Measurements from ENCODE around the gene EDA.

DNA sequence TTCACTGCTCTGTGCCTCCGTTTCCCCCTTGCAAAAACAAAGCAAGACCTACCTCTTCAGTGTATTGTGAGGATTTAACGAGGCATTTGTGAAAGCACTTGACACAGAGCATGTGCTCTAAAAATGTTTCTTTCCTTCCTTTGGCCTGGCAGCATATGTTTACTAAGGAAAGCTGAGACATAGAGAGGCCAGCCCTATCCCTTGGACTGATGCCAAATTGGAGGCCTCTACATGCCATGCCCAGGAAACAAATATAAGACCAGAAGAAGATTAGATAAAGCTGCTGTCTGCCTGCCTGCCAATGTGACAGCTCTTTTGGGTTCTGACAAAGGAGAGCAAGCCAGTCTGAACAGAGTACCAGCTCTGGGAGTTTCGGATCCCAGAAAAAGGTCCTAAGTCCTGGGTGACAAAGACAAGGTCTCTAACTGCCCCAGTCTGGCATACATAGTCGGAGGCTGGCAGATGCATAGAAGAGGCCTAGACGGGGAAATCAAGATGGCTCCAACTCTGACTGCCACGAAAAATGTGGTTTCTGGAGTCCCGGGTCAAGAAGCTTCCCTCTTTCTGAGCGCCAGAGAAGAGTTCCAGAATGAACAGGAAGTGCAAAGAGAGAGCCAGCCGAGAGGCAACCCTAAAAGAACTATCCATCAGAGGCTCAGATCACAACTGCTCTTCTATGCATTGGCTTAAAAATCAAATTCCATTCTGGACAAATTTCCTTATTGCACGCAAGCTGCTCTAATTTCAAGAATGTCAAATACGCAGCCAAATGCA is 472.1 kb downstream of the EDA start:
- TF ChIP-seq CTCF (conservative IDR thresholded peaks at IDR 0.05; ENCODE audit: low read depth, low read length), result no peak
- no peak for TF ChIP-seq EZH2phosphoT487 (IDR thresholded peaks at IDR 0.05; ENCODE audit: borderline replicate concordance, low read length)

Data from PC-3 (cell line).